Thyroid gland (tissue), 4 donors: Measurements from ENCODE around the gene HHLA2. TPM values are rescaled to one million over a fixed set of nuclear protein-coding genes. Genes with fewer than 3 reads are reported as not detected.

Experiments
- DNase-seq, 2 donors: peaks; one replicate each; pipeline ENCODE4 v3.0.0-alpha.2; 2019
- H3K27ac ChIP-seq, 3 donors: fragments of 200-600 bp; sonication (generic); 1 replicate in 2 of 3; 2 replicates in 1 of 3; pipeline ENCODE4 v1.5.1; 2016 to 2019; ENCODE audit warnings: mild to moderate bottlenecking in 1 of 3, moderate library complexity in 1 of 3
- H3K27me3 ChIP-seq: fragments of 200-600 bp; sonication (generic); one replicate; pipeline ENCODE4 v1.5.1; 2019
- H3K36me3 ChIP-seq, 2 donors: fragments of 200-600 bp; sonication (generic); one replicate each; pipeline ENCODE4 v1.5.1; 2016 to 2019
- H3K4me1 ChIP-seq, 2 donors: fragments of 200-600 bp; sonication (generic); one replicate each; pipeline ENCODE4 v1.5.1; 2017 to 2019
- H3K4me3 ChIP-seq, 3 donors: fragments of 200-600 bp; sonication (generic); replicated peaks in 1 of 3; 1 replicate in 2 of 3; 2 replicates in 1 of 3; pipeline ENCODE4 v1.5.1; 2016; ENCODE audit warnings: mild to moderate bottlenecking in 1 of 3
- H3K9me3 ChIP-seq: fragments of 200-600 bp; sonication (generic); one replicate; pipeline ENCODE4 v1.5.1; 2017
- CTCF ChIP-seq, 6 experiments: fragments of 200-600 bp in 3 of 6; fragments of 450-650 bp in 3 of 6; sonication (generic) in 3 of 6; IDR thresholded peaks; one replicate each; pipeline ENCODE4 v1.5.1; 2016 to 2019; ENCODE audit warnings: antibody characterized with exemption in 6 of 6, mild to moderate bottlenecking in 2 of 6, inconsistent platforms in 1 of 6, moderate library complexity in 1 of 6
- POLR2A ChIP-seq, 2 donors: fragments of 450-650 bp; IDR thresholded peaks; one replicate each; pipeline ENCODE4 v1.6.1; 2017; ENCODE audit warnings: antibody characterized with exemption in 2 of 2, mild to moderate bottlenecking in 2 of 2, moderate library complexity in 1 of 2
- WGBS, 2 donors: methylation state at CpG; one replicate each; pipeline ENCODE4 v1.1.5; 2017; 5-methylcytosine and 5-hydroxymethylcytosine counted together
- intact Hi-C: fragments of 100-400 bp; cut with DNase I; formaldehyde crosslinking; loops from one replicate; pipeline ENCODE4 v1.15.1; 2023
- total RNA-seq, 4 donors: library from RNA; depleted of rRNA; stranded (reverse); fragments of >200 nt; gene quantifications; one replicate each; pipeline ENCODE4 v1.2.3, GENCODE V29; 2016

The HHLA2 gene
- total RNA-seq, 4 donors from 2014 or later = not detected

DNA sequence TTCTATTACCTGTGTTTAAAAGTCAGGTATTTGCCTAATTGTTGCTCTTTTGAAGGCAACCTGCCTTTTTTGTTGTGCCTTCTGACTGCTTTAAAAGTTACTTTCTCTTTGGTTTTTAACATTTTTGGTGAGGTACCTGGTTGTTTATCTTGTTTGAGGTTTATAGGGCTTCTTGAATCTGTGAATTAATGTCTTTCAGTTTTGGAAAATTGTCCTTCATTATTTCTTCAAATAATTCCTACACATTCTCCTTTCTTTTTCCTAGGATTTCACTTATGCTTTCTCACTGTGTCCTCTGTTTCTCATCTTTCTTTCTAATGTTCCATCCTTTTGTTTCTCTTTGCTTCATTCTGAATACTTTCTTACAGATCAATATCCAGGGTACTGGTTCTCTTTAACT lies 30.8 kb downstream of the HHLA2 start:
- intact Hi-C loops = no loop called here

DNA sequence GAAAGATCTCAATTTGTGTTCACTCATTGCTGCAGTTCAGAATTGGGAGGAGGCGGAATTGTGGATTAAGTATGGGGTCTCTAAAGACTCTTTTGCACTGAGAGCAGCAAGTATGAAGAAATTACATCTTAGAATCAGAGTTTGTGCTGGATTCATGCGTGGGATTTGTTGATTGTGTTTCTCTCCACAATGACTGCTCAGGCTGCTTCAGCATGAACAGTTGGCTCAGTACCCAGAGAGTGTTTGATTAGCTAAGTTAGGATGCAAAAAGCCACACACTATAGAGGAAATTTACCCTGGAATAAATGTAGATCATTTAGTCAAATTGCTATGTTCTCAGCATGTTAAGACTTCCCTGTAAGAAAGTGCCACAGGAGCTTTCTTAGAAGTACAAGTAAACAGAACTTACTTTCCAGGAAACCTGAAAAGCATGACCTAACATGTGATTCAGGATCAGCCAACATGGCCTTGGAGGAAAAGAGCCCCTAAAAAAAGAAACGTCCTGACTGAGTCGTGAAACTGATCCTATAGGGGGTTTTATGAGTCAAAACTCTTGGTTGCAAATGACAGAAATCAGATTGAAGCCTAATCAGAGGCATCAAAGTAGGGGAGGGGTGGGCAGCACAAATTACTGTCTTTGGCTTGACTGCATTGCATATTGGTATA lies 32.6 kb downstream of the HHLA2 start:
- DNase-seq = no peak
- TF ChIP-seq CTCF (IDR thresholded peaks at IDR 0.05) = no peak
- TF ChIP-seq POLR2A (IDR thresholded peaks at IDR 0.05) = no peak
- Histone ChIP-seq H3K4me1 (no peaks in the 10 kb centered on the region), H3K4me3 (no peak overlapping the region), H3K9me3 (no peaks in the 10 kb centered on the region), H3K27ac (no peak overlapping the region), H3K27me3 (no peaks in the 10 kb centered on the region), H3K36me3 (no peaks in the 10 kb centered on the region)
- 46 to 49% methylated on average over 4 of the region's 4 CpGs for WGBS, 2 donors
- intact Hi-C loops = no loop called here

More for the DNA sequence above, 30.8 kb downstream of the HHLA2 start:
- H3K36me3 ChIP-seq = no peaks in the 10 kb centered on the region
- no peaks in the 10 kb centered on the region for H3K9me3 ChIP-seq
- H3K4me3 ChIP-seq = no peak overlapping the region
- no peaks in the 10 kb centered on the region for H3K4me1 ChIP-seq
- H3K27me3 ChIP-seq = no peaks in the 10 kb centered on the region
- TF ChIP-seq CTCF (IDR thresholded peaks at IDR 0.05) (no peak), POLR2A (IDR thresholded peaks at IDR 0.05) (no peak)
- no peak overlapping the region for H3K27ac ChIP-seq
- no peak for DNase-seq

DNA sequence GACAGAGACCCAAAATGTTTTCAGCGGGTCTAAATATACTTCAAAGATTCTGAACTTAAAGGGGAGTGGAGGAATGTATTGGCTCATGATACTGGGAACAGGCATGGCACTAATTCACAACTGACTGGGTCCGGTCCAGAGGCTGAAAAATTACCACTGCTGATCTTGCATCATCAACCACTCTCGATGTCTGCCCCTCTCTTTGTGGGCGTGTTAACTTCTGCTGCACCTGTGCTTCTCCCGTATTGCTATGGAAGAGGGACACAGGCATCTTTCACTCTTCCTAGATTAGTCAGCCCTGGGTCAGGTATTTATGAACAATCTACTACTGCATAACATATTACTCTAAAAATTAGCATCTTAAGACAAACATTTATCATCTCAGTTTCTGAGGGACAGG lies 33.2 kb downstream of the HHLA2 start:
- no peak for DNase-seq
- Histone ChIP-seq H3K9me3 (no peaks in the 10 kb centered on the region), H3K27me3 (no peaks in the 10 kb centered on the region), H3K4me1 (no peaks in the 10 kb centered on the region), H3K36me3 (no peaks in the 10 kb centered on the region), H3K4me3 (no peak overlapping the region), H3K27ac (no peak overlapping the region)
- TF ChIP-seq CTCF (IDR thresholded peaks at IDR 0.05) (no peak), POLR2A (IDR thresholded peaks at IDR 0.05) (no peak)
- intact Hi-C loops = no loop called here
- WGBS, 2 donors = 72 to 89% methylated on average over 5 of the region's 5 CpGs

DNA sequence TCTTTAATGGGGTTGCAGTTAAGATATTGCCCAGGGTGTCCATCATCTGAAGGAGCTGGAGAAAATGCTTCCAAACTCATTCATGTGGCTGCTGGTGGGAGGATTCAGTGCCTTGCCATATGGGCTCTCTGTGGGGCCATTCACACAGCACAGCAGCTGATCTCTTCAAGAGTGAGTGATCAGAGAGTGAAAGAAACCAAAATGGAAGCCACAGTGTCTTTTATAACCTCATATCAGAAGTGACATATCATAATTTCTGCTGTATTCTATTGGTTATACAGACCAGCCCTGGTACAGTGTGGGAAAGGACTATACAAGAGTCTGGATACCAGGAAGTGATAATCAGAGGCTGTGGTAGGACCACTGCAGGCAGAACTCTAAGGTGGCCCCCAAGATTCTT lies 33.6 kb downstream of the HHLA2 start:
- Histone ChIP-seq H3K27me3 (no peaks in the 10 kb centered on the region), H3K36me3 (no peaks in the 10 kb centered on the region), H3K4me1 (no peaks in the 10 kb centered on the region), H3K4me3 (no peak overlapping the region), H3K27ac (no peak overlapping the region), H3K9me3 (no peaks in the 10 kb centered on the region)
- TF ChIP-seq CTCF (IDR thresholded peaks at IDR 0.05) (no peak), POLR2A (IDR thresholded peaks at IDR 0.05) (no peak)
- intact Hi-C loops = no loop called here
- DNase-seq = no peak

DNA sequence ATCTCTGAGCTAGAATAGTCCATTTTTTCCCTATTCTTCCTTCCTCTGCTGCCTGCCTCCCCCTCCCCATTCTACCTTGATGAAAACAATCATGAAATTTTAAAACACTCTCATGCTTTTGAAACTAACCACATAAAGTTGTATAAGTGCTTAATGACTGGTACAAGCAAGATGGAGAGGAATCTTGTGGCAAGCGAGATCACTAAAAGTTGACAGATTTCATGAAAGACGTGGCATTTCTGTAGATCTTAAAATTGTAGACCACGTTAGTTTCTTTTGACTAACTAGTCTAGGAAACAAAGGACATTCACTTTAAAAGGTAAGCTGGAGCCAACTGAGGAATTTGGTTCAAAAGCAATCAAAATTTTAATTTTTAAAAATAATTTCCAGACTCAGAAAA lies 35.4 kb downstream of the HHLA2 start:
- H3K36me3 ChIP-seq = no peaks in the 10 kb centered on the region
- intact Hi-C loops = no loop called here
- WGBS, 2 donors = 91 to 95% methylated on average over 3 of the region's 3 CpGs
- no peaks in the 10 kb centered on the region for H3K9me3 ChIP-seq
- H3K27me3 ChIP-seq = no peaks in the 10 kb centered on the region
- TF ChIP-seq CTCF (IDR thresholded peaks at IDR 0.05) (no peak), POLR2A (IDR thresholded peaks at IDR 0.05) (no peak)
- H3K27ac ChIP-seq = no peak overlapping the region
- DNase-seq = no peak
- no peaks in the 10 kb centered on the region for H3K4me1 ChIP-seq
- no peak overlapping the region for H3K4me3 ChIP-seq
